Measurements from ENCODE around the gene FRZB.

FRZB gene

DNA sequence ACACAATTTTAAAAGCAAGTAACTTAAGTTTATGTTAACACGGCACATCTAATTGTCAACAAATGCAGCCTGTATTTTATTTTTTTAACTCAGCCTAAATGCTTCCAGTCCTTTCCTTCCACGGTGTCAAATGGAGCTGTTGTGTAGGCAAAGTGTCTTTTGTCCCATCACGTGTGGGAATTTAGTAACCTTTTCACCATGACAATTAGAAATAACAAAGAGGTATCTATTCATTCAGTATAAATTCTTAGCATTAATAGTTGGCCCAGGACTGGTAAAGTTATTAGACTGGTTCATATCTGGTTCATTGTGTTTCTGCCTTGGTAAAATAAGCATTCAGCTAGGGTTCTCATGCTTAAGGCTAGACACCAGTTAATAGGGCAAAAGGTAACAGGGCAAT is 47.9 kb downstream of the FRZB start:
- TF ChIP-seq, protein P1, sequence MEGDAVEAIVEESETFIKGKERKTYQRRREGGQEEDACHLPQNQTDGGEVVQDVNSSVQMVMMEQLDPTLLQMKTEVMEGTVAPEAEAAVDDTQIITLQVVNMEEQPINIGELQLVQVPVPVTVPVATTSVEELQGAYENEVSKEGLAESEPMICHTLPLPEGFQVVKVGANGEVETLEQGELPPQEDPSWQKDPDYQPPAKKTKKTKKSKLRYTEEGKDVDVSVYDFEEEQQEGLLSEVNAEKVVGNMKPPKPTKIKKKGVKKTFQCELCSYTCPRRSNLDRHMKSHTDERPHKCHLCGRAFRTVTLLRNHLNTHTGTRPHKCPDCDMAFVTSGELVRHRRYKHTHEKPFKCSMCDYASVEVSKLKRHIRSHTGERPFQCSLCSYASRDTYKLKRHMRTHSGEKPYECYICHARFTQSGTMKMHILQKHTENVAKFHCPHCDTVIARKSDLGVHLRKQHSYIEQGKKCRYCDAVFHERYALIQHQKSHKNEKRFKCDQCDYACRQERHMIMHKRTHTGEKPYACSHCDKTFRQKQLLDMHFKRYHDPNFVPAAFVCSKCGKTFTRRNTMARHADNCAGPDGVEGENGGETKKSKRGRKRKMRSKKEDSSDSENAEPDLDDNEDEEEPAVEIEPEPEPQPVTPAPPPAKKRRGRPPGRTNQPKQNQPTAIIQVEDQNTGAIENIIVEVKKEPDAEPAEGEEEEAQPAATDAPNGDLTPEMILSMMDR (IDR thresholded peaks at IDR 0.05; ENCODE audit: low read length), result no peak
- H3K4me3 ChIP-seq (ENCODE audit: low read length), result no peak overlapping the region
- no peaks in the 10 kb centered on the region for H3K4me1 ChIP-seq (ENCODE audit: low read length)
- H3K27me3 ChIP-seq (replicated peaks; ENCODE audit: insufficient read depth, low read length), result no peaks in the 10 kb centered on the region
- H2AFZ ChIP-seq (ENCODE audit: low read length), result no peak overlapping the region
- H3K4me2 ChIP-seq (ENCODE audit: low read depth, low read length), result no peak overlapping the region
- H3K9me3 ChIP-seq (replicated peaks; ENCODE audit: insufficient read depth, low read length), result no peaks in the 10 kb centered on the region; the same call in 1 of the 2 replicates
- H3K9me2 ChIP-seq (replicated peaks; ENCODE audit: insufficient read depth, low read length), result no peaks in the 10 kb centered on the region
- H3K36me3 ChIP-seq (replicated peaks; ENCODE audit: insufficient read depth, low read length), result no peaks in the 10 kb centered on the region
- H3K79me2 ChIP-seq (ENCODE audit: low read length), result no peaks in the 10 kb centered on the region
- H3F3A ChIP-seq (ENCODE audit: insufficient read depth, low read length), result no peaks in the 10 kb centered on the region
- no peak overlapping the region for H3K9ac ChIP-seq (ENCODE audit: low read length)
- H4K20me1 ChIP-seq (ENCODE audit: insufficient read depth, low read length), result no peaks in the 10 kb centered on the region
- no peak for DNase-seq
- H3K27ac ChIP-seq (ENCODE audit: low read length), result no peak overlapping the region

GRCh38 chr2:182817558-182817957 is 48.9 kb downstream of the FRZB start:
- Histone ChIP-seq H3K27me3 (replicated peaks; ENCODE audit: insufficient read depth, low read length) (no peaks in the 10 kb centered on the region), H3K4me3 (ENCODE audit: low read length) (no peak overlapping the region), H3K4me1 (ENCODE audit: low read length) (no peaks in the 10 kb centered on the region), H3K27ac (ENCODE audit: low read length) (no peak overlapping the region), H3K9me2 (replicated peaks; ENCODE audit: insufficient read depth, low read length) (no peaks in the 10 kb centered on the region), H4K20me1 (ENCODE audit: insufficient read depth, low read length) (no peaks in the 10 kb centered on the region), H3K4me2 (ENCODE audit: low read depth, low read length) (no peak overlapping the region), H2AFZ (ENCODE audit: low read length) (no peak overlapping the region), H3K9me3 (replicated peaks; ENCODE audit: insufficient read depth, low read length) (no peaks in the 10 kb centered on the region; the same call in 1 of the 2 replicates), H3F3A (ENCODE audit: insufficient read depth, low read length) (no peaks in the 10 kb centered on the region), H3K36me3 (replicated peaks; ENCODE audit: insufficient read depth, low read length) (no peaks in the 10 kb centered on the region), H3K79me2 (ENCODE audit: low read length) (no peaks in the 10 kb centered on the region), H3K9ac (ENCODE audit: low read length) (no peak overlapping the region)
- no peak for TF ChIP-seq EZH2phosphoT487 (IDR thresholded peaks at IDR 0.05; ENCODE audit: low read length)
- TF ChIP-seq, protein P1 (IDR thresholded peaks at IDR 0.05; ENCODE audit: low read length), result no peak
- no peak for TF ChIP-seq EZH2 (optimal IDR thresholded peaks at IDR 0.05; ENCODE audit: low read depth, low read length)
- no peak for DNase-seq

DNA sequence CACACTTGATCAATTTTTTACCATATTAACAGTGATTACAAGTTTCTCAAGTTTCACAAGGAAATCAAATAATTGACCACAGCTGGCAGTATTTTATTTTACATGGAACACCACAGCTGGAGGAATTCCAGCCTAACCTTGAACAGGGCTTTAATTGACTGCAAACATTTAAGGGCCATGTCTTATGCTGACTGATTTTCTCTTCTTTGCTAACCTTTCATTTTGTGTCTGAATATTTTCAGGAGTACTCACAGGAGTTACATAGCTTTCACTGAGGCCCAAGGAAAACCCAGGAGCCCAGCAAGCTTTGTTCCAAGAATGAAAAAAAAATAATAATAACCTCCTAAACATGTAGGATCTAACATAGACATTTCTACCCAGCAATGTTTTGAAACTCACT is 49.6 kb downstream of the FRZB start:
- Histone ChIP-seq H3K36me3 (replicated peaks; ENCODE audit: insufficient read depth, low read length) (no peaks in the 10 kb centered on the region), H3K4me3 (ENCODE audit: low read length) (no peak overlapping the region), H3K9ac (ENCODE audit: low read length) (no peak overlapping the region), H3K9me3 (replicated peaks; ENCODE audit: insufficient read depth, low read length) (no peaks in the 10 kb centered on the region; the same call in 1 of the 2 replicates), H3K4me1 (ENCODE audit: low read length) (no peaks in the 10 kb centered on the region), H2AFZ (ENCODE audit: low read length) (no peak overlapping the region), H3K9me2 (replicated peaks; ENCODE audit: insufficient read depth, low read length) (no peaks in the 10 kb centered on the region), H3K79me2 (ENCODE audit: low read length) (no peaks in the 10 kb centered on the region), H3K27ac (ENCODE audit: low read length) (no peak overlapping the region), H3F3A (ENCODE audit: insufficient read depth, low read length) (no peaks in the 10 kb centered on the region), H3K4me2 (ENCODE audit: low read depth, low read length) (no peak overlapping the region), H4K20me1 (ENCODE audit: insufficient read depth, low read length) (no peaks in the 10 kb centered on the region), H3K27me3 (replicated peaks; ENCODE audit: insufficient read depth, low read length) (no peaks in the 10 kb centered on the region)
- no peak for TF ChIP-seq EZH2phosphoT487 (IDR thresholded peaks at IDR 0.05; ENCODE audit: low read length)
- TF ChIP-seq EZH2 (optimal IDR thresholded peaks at IDR 0.05; ENCODE audit: low read depth, low read length), result no peak
- TF ChIP-seq, protein P1 (IDR thresholded peaks at IDR 0.05; ENCODE audit: low read length), result no peak
- no peak for DNase-seq
